Sigmoid colon (tissue), 4 donors: Measurements from ENCODE around the gene ZNF385A.

Experiments
- CTCF ChIP-seq, 4 experiments: fragments of 450-650 bp in 3 of 4; fragments of 200-600 bp in 1 of 4; IDR thresholded peaks; one replicate each; pipeline ENCODE4 v1.5.1; 2016 to 2019; ENCODE audit warnings: antibody characterized with exemption in 4 of 4, mild to moderate bottlenecking in 3 of 4, moderate library complexity in 2 of 4
- EP300 ChIP-seq, 4 donors: sonication (generic); formaldehyde crosslinking; IDR thresholded peaks; one replicate each; pipeline ENCODE4 v1.6.1; 2017; ENCODE audit warnings: antibody characterized with exemption in 4 of 4
- POLR2A ChIP-seq, 2 donors: fragments of 450-650 bp; IDR thresholded peaks; one replicate each; pipeline ENCODE4 v1.6.1; 2016; ENCODE audit warnings: antibody characterized with exemption in 2 of 2, mild to moderate bottlenecking in 2 of 2, moderate library complexity in 2 of 2
- POLR2AphosphoS5 ChIP-seq, 4 donors: sonication (generic); formaldehyde crosslinking; IDR thresholded peaks; one replicate each; pipeline ENCODE4 v1.6.1; 2017; ENCODE audit warnings: antibody characterized with exemption in 4 of 4

- no peak for TF ChIP-seq CTCF (IDR thresholded peaks at IDR 0.05)
- TF ChIP-seq POLR2A (IDR thresholded peaks at IDR 0.05) = no peak
- TF ChIP-seq EP300 (IDR thresholded peaks at IDR 0.05) = no peak
- peak in 2 of 4 donors; percentile 21 to 30 for TF ChIP-seq POLR2AphosphoS5 (IDR thresholded peaks at IDR 0.05)
These were observed 6.4 kb upstream of the ZNF385A start for GRCh38 chr12:54390668-54391551.
